ENCODE results near the gene CMIP.
"Not testable (repeated sequence)": the region's sequence is repeated elsewhere in the genome, so short reads cannot be mapped to it uniquely, and the experiment has no call there.

The CMIP gene

GRCh38 chr16:81574168-81574567 is 129.6 kb downstream of the CMIP start:
- no peak overlapping the region for H3K4me2 ChIP-seq (ENCODE audit: insufficient read depth, low read length)
- no peak overlapping the region for H3K4me3 ChIP-seq (ENCODE audit: low read depth in 1 of 2, low read length in 2 of 2)
- DNase-seq (no peak), ATAC-seq (ENCODE audit: insufficient read depth, low read depth) (no peak)
- TF ChIP-seq CTCF (IDR thresholded peaks at IDR 0.05; ENCODE audit: borderline replicate concordance, extremely low read depth, low read length, poor library complexity, severe bottlenecking), result no peak
- TF ChIP-seq EZH2 (IDR thresholded peaks at IDR 0.05; ENCODE audit: borderline replicate concordance, low read depth, low read length, severe bottlenecking), result no peak
- H3K79me2 ChIP-seq (ENCODE audit: insufficient read depth, low read length), result peaks cover 76% of the 10 kb centered on the region
- no peaks in the 10 kb centered on the region for H3K4me1 ChIP-seq (ENCODE audit: insufficient read depth, low read length)
- H3K27ac ChIP-seq (ENCODE audit: low read length), result no peak overlapping the region
- no peaks in the 10 kb centered on the region for H3K27me3 ChIP-seq (ENCODE audit: insufficient read depth, low read length, poor library complexity)
- H3K36me3 ChIP-seq (ENCODE audit: insufficient read depth, low read length), result no peaks in the 10 kb centered on the region
- H2AFZ ChIP-seq (ENCODE audit: low read depth, low read length), result no peak overlapping the region
- H3K9ac ChIP-seq (ENCODE audit: low read depth, low read length), result no peak overlapping the region
- no peaks in the 10 kb centered on the region for H3K9me3 ChIP-seq (ENCODE audit: insufficient read depth, low read length, severe bottlenecking)
- H4K20me1 ChIP-seq (ENCODE audit: insufficient read depth, low read length), result peaks cover 71% of the 10 kb centered on the region

GRCh38 chr16:81575307-81575706 is 130.7 kb downstream of the CMIP start:
- H4K20me1 ChIP-seq (ENCODE audit: insufficient read depth, low read length), result peaks cover 65% of the 10 kb centered on the region
- H3K27me3 ChIP-seq (ENCODE audit: insufficient read depth, low read length, poor library complexity), result no peaks in the 10 kb centered on the region
- no peaks in the 10 kb centered on the region for H3K4me1 ChIP-seq (ENCODE audit: insufficient read depth, low read length)
- TF ChIP-seq CTCF (IDR thresholded peaks at IDR 0.05; ENCODE audit: borderline replicate concordance, extremely low read depth, low read length, poor library complexity, severe bottlenecking), result no peak
- no peak for TF ChIP-seq EZH2 (IDR thresholded peaks at IDR 0.05; ENCODE audit: borderline replicate concordance, low read depth, low read length, severe bottlenecking)
- ATAC-seq (ENCODE audit: insufficient read depth, low read depth) (no peak), DNase-seq (no peak)
- H2AFZ ChIP-seq (ENCODE audit: low read depth, low read length), result no peak overlapping the region
- peaks cover 72% of the 10 kb centered on the region for H3K79me2 ChIP-seq (ENCODE audit: insufficient read depth, low read length)
- H3K9me3 ChIP-seq (ENCODE audit: insufficient read depth, low read length, severe bottlenecking), result no peaks in the 10 kb centered on the region
- no peak overlapping the region for H3K4me2 ChIP-seq (ENCODE audit: insufficient read depth, low read length)
- H3K4me3 ChIP-seq (ENCODE audit: low read depth in 1 of 2, low read length in 2 of 2), result no peak overlapping the region
- no peaks in the 10 kb centered on the region for H3K36me3 ChIP-seq (ENCODE audit: insufficient read depth, low read length)
- no peak overlapping the region for H3K27ac ChIP-seq (ENCODE audit: low read length)
- H3K9ac ChIP-seq (ENCODE audit: low read depth, low read length), result no peak overlapping the region

GRCh38 chr16:81575834-81576233 is 131.2 kb downstream of the CMIP start:
- Histone ChIP-seq H3K4me1 (ENCODE audit: insufficient read depth, low read length) (no peaks in the 10 kb centered on the region), H3K79me2 (ENCODE audit: insufficient read depth, low read length) (peaks cover 71% of the 10 kb centered on the region), H3K9ac (ENCODE audit: low read depth, low read length) (no peak overlapping the region), H3K27ac (ENCODE audit: low read length) (no peak overlapping the region), H4K20me1 (ENCODE audit: insufficient read depth, low read length) (peaks cover 65% of the 10 kb centered on the region), H3K4me3 (ENCODE audit: low read depth in 1 of 2, low read length in 2 of 2) (no peak overlapping the region), H3K9me3 (ENCODE audit: insufficient read depth, low read length, severe bottlenecking) (no peaks in the 10 kb centered on the region), H3K4me2 (ENCODE audit: insufficient read depth, low read length) (no peak overlapping the region), H3K27me3 (ENCODE audit: insufficient read depth, low read length, poor library complexity) (no peaks in the 10 kb centered on the region), H3K36me3 (ENCODE audit: insufficient read depth, low read length) (no peaks in the 10 kb centered on the region), H2AFZ (ENCODE audit: low read depth, low read length) (no peak overlapping the region)
- DNase-seq, result no peak
- TF ChIP-seq EZH2 (IDR thresholded peaks at IDR 0.05; ENCODE audit: borderline replicate concordance, low read depth, low read length, severe bottlenecking), result no peak
- no peak for TF ChIP-seq CTCF (IDR thresholded peaks at IDR 0.05; ENCODE audit: borderline replicate concordance, extremely low read depth, low read length, poor library complexity, severe bottlenecking)
- no peak for ATAC-seq (ENCODE audit: insufficient read depth, low read depth)

- Histone ChIP-seq H3K4me3 (ENCODE audit: low read depth in 1 of 2, low read length in 2 of 2) (no peak overlapping the region), H4K20me1 (ENCODE audit: insufficient read depth, low read length) (peaks cover 67% of the 10 kb centered on the region), H3K27me3 (ENCODE audit: insufficient read depth, low read length, poor library complexity) (no peaks in the 10 kb centered on the region), H3K27ac (ENCODE audit: low read length) (no peak overlapping the region), H3K4me2 (ENCODE audit: insufficient read depth, low read length) (no peak overlapping the region), H3K9ac (ENCODE audit: low read depth, low read length) (no peak overlapping the region), H3K4me1 (ENCODE audit: insufficient read depth, low read length) (no peaks in the 10 kb centered on the region), H3K9me3 (ENCODE audit: insufficient read depth, low read length, severe bottlenecking) (no peaks in the 10 kb centered on the region), H2AFZ (ENCODE audit: low read depth, low read length) (no peak overlapping the region), H3K79me2 (ENCODE audit: insufficient read depth, low read length) (peaks cover 74% of the 10 kb centered on the region), H3K36me3 (ENCODE audit: insufficient read depth, low read length) (no peaks in the 10 kb centered on the region; the same call in 1 of the 2 replicates)
- ATAC-seq (ENCODE audit: insufficient read depth, low read depth), result no peak
- TF ChIP-seq CTCF (IDR thresholded peaks at IDR 0.05; ENCODE audit: borderline replicate concordance, extremely low read depth, low read length, poor library complexity, severe bottlenecking), result no peak
- TF ChIP-seq EZH2 (IDR thresholded peaks at IDR 0.05; ENCODE audit: borderline replicate concordance, low read depth, low read length, severe bottlenecking), result no peak
- DNase-seq, result no peak
These were observed 132.1 kb downstream of the CMIP start for GRCh38 chr16:81576696-81577095.

GRCh38 chr16:81577272-81577671 is 132.7 kb downstream of the CMIP start:
- not testable (repeated sequence) for ATAC-seq (ENCODE audit: insufficient read depth, low read depth); H2AFZ ChIP-seq (ENCODE audit: low read depth, low read length); H3K9ac ChIP-seq (ENCODE audit: low read depth, low read length); H3K36me3 ChIP-seq (ENCODE audit: insufficient read depth, low read length); H3K4me3 ChIP-seq (ENCODE audit: low read depth in 1 of 2, low read length in 2 of 2); H3K27ac ChIP-seq (ENCODE audit: low read length); DNase-seq; H3K27me3 ChIP-seq (ENCODE audit: insufficient read depth, low read length, poor library complexity); H3K4me1 ChIP-seq (ENCODE audit: insufficient read depth, low read length); H3K9me3 ChIP-seq (ENCODE audit: insufficient read depth, low read length, severe bottlenecking); H3K4me2 ChIP-seq (ENCODE audit: insufficient read depth, low read length)
- Histone ChIP-seq H4K20me1 (ENCODE audit: insufficient read depth, low read length) (peaks cover 67% of the 10 kb centered on the region), H3K79me2 (ENCODE audit: insufficient read depth, low read length) (peaks cover 73% of the 10 kb centered on the region)
